ENCODE measurements around the gene ATOH7.
"Not testable (repeated sequence)": the region's sequence is repeated elsewhere in the genome, so short reads cannot be mapped to it uniquely, and the experiment has no call there.

GRCh38 chr10:68195776-68196175 lies 36.1 kb downstream of the ATOH7 start:
- TF ChIP-seq POLR2A (IDR thresholded peaks at IDR 0.05; ENCODE audit: borderline replicate concordance, extremely low read depth, insufficient read depth, insufficient read length); EGR1 (IDR thresholded peaks at IDR 0.05; ENCODE audit: low read depth); CTCF (IDR thresholded peaks at IDR 0.05 in 2 of 3, conservative IDR thresholded peaks at IDR 0.05 in 1 of 3; ENCODE audit: borderline replicate concordance in 1 of 3, insufficient read depth in 1 of 3, low read depth in 2 of 3, low read length in 2 of 3): not testable (repeated sequence)
